Stomach (tissue), 4 donors: ENCODE data around the gene SAMD5.

Experiments
- POLR2A ChIP-seq, 4 donors: fragments of 450-650 bp; IDR thresholded peaks; one replicate each; pipeline ENCODE4 v1.6.1; 2016; ENCODE audit warnings: antibody characterized with exemption in 4 of 4, control low read depth in 2 of 4, mild to moderate bottlenecking in 1 of 4, moderate library complexity in 1 of 4
- TF ChIP-seq, protein P1 (sequence below), 7 experiments: fragments of 450-650 bp in 4 of 7; fragments of 200-600 bp in 3 of 7; sonication (generic) in 3 of 7; IDR thresholded peaks; one replicate each; pipeline ENCODE4 v1.5.1; 2016 to 2019; ENCODE audit warnings: antibody characterized with exemption in 7 of 7, control low read depth in 2 of 7, mild to moderate bottlenecking in 1 of 7

DNA sequence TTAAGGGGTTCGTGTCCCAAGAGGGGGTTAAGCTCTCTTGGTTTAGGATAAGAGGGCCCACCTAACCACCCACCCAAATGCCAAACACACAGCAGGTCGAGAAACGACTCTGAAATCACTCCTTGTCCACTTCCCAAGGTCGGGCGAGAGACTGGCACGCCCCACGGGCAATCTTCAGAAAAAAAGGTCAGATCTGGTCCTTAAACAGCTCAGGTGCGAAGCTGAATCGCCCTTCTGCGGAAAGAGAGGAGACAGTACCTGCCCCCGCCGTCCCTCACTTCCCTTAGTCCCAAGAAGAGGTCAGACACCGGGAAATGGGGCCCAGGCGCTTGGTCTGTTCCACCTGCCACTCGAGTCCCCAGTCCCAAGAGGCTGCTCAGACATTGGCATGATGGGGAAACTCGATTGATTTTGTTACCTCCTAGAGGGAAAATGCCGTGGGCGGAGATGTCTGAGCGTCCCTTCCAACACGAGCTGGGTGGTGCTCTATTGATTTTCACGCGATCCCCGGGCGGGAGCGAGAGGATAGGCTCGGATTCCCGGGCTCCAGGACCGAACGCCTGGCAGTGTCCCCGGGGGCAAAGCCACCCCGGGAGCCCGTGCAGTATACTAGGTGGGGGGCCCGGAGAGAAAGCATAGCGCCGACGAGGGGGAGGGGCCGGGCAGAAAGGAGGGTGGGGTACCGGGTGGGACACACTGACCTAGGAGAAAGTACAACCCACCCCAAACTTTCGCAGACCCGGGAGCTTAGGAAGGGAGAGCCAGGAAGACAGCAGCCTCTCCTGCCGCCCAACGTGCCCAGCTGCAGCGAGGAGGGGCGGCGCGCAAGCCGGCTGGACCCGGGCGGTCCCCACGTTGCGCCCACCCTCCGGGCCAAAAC, 1.1 kb upstream of the SAMD5 start:
- TF ChIP-seq POLR2A (IDR thresholded peaks at IDR 0.05): no peak
- TF ChIP-seq, protein P1, sequence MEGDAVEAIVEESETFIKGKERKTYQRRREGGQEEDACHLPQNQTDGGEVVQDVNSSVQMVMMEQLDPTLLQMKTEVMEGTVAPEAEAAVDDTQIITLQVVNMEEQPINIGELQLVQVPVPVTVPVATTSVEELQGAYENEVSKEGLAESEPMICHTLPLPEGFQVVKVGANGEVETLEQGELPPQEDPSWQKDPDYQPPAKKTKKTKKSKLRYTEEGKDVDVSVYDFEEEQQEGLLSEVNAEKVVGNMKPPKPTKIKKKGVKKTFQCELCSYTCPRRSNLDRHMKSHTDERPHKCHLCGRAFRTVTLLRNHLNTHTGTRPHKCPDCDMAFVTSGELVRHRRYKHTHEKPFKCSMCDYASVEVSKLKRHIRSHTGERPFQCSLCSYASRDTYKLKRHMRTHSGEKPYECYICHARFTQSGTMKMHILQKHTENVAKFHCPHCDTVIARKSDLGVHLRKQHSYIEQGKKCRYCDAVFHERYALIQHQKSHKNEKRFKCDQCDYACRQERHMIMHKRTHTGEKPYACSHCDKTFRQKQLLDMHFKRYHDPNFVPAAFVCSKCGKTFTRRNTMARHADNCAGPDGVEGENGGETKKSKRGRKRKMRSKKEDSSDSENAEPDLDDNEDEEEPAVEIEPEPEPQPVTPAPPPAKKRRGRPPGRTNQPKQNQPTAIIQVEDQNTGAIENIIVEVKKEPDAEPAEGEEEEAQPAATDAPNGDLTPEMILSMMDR (IDR thresholded peaks at IDR 0.05): no peak
